ENCODE measurements around the gene ZKSCAN8.
A peak's percentile ranks its signal among the peaks of the same experiment; 100 is the strongest.

ZKSCAN8 gene

DNA sequence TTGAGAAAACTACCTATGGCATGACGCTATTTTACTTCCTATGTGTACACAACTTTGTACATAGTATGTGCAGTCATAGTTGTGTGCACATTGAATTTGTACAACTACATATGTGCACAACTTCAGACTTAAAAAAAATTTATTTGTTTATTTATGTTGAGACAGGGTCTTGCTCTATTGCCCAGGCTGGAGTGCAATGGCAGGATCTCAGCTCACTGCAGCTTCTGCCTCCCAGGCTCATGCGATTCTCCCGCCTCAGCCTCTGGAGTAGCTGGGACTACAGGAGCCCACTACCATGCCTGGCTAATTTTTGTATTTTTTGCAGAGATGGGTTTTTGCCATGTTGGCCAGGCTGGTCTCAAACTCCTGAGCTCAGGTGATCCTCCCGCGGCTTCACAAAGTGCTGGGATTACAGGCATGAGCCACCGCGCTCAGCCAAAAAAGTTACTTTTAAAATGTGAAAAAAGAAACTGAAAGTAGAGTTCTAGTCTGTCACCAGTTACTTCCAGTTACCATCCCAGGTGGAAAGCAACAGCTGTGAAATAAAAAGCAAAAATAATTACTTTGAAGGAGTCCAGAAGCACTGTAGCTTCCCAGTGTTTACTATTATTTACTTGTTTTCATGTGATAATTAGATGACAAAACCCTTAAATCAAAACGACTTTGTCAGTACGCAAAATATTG is 1.7 kb upstream of the ZKSCAN8 start:
- DNase-seq, result no peak

GRCh38 chr6:28140616-28141015 is 1.1 kb upstream of the ZKSCAN8 start:
- DNase-seq, result no peak

- DNase-seq, result no peak
These were observed 763 bp downstream of the ZKSCAN8 start for GRCh38 chr6:28142446-28142845.

DNA sequence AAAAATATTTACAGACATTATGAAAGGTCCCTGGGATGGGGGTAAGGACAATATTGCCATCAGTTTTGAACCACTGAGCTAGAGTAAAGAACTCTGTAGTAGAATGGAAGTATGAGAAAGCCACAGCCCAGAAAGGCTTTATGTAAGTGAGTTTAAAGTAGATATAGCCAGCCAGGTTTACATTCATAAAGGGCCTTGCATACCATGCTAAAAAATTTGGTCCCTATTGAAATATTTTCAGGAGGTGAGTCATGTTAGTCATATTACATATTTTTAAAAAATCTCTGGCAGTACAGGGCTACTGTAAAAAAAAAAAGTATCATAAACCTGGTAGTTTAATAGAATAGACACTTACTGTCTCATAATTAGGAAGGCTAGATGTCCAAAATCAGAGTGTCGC is 3.5 kb downstream of the ZKSCAN8 start:
- DNase-seq, result peak; percentile 51

DNA sequence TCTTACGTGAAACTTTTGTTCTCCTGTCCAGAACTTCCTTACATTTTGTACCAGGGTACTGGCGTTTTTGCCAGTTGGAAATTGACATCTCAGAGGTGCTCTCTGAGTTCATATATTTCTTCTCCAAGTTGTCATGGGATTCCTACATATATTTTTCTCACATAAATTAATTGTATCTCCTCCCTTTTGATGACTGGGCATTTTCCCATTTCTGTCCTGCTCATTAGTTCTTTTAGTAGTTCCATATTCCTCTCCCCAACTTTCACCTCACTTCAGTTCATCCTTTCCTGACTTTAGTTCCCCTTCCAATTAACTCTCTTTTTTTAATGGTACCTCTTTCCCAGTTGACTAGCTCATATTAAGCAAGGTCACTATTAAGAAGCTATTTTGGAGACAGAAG is 10.8 kb downstream of the ZKSCAN8 start:
- no peak for DNase-seq

DNA sequence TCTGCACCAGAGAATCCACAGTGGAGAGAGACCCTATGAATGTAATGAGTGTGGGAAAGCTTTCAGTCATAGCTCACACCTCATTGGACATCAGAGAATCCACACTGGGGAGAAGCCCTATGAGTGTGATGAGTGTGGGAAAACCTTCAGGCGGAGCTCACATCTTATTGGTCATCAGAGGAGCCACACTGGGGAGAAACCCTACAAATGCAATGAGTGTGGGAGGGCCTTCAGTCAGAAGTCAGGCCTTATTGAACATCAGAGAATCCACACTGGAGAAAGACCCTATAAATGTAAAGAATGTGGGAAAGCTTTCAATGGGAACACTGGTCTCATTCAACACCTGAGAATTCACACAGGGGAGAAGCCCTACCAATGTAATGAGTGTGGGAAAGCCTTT is 11.9 kb downstream of the ZKSCAN8 start:
- DNase-seq, result no peak

DNA sequence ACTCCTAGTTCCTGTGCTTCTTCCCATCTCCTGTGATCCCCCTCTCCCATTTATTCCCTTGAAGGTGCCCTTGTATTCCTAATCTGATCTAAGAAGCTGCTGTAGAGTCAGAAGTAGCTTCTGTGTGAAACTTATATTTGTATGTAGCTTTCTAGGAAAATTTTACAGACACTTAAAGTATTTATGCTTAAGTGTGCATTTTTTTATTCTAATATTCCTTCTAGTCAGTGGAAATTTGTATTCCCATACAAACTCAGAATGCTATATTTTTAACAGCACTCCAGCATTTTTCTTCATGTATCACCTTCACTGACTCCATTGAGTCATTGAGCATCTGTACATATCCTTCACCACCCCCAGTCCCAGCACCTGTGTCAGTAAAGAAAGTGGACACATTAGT is 12.7 kb downstream of the ZKSCAN8 start:
- DNase-seq, result no peak

DNA sequence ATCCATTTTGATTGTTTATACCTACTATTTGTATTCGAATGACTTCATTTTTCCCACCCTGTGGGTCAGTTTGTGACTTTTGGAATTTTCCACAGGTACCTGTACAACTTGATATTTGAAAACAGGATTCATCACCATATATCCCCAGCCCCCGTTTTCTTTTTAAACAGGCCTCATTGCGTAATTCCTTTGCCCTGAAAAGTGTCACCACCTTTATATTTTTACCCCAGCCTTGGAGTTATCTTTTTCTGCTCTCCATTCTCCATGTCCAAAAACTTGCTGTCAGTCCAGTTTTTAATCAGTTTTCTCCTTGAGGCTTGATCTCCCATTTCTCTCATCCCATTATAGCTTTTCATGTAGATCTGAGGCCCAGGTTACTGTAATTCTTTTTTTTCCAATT is 16.6 kb downstream of the ZKSCAN8 start:
- no peak for DNase-seq

DNA sequence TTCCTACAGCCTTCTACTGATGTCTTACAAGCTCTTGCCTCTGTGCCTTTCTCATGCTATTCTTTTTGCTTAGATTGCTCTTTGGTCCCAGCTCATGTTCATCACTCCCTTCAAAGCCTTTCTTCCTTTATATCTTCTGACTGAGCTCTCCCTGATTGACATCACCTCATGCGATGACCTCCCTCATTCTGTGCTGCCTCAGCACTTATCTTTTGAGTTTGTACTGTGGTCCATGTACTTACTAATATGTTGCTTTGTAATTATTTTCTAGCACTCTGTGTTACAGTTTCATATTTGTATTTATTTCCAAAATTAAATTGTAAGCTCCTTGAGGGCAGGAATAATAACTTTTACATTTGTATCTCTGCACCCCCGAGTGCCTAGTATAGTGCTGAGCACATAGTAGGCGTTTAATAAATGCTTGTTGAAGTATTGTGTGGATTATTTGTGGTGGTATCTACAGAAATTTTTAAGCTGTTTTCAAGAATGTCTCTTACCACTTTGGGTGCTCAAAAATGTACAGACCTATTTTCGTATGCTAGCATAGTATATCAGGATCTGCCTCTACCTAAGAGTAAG is 17.4 kb downstream of the ZKSCAN8 start:
- DNase-seq, result no peak

DNA sequence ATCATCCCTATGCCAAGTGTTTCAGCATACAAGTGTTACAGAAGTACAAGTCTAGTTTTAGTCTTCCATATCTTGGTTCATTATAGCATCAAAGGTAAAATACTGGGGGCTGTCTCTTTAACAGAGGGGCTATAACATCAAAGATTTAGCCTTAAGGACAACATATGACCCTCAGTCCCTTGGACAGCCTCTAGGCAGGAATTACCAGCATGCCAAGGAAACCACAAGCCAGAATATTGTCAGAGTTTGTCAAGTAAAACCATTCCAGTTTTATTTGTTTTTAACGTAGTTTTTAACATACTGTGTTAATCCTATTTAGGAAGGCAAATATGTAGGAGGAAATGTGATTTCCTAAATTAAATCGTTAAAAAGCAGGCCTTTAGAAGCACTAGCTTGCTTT is 18.6 kb downstream of the ZKSCAN8 start:
- no peak for DNase-seq

DNA sequence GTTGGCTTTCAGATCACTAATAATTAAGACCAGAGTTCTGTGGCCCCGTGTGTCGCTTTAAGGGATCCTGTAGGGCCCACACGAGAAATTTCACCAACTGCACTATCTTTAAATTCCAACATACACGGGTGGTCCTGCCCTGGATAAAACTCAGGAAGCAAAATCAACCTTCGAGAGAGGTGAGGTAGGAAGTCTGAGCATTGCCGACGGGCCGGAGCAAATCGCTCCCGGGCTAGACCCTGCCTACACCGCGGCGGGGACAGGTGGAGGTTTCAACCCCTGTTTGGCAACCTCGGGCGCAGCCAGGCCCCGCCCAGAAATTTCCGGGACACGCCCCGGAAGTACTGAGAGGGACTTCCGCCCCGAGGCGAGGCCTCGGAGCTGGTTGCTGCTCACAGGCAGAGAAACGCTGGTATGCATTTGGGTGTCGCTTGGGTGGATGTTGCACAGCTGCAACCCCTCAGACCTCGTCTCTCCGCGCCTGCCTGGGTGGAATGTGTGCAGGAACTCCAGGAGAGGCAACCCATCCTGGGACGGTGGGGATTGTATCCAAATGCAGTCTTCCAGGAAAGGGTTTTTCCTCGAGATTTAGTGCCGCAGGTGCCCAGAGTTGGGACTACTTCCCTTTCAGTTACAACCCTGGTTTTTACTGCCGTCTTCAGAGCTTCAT is 19.9 kb downstream of the ZKSCAN8 start:
- peak; percentile 71 for DNase-seq

GRCh38 chr6:28165563-28165962 is 23.9 kb downstream of the ZKSCAN8 start:
- DNase-seq, result no peak

DNA sequence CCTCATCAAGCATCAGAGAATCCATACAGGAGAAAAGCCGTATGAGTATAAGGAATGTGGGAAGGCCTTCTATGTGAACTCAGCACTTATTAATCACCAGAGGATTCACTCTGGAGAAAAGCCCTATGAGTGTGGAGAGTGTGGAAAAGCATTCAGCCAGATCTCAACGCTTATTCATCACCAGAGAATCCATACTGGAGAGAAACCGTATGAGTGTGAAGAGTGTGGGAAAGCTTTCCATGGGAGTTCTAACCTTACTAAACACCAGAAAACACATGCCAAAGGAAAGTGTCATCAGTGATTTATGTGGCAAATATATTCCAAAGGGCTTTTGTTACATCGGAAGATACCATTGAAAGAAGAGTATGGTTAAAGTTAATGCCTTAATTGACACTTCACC is 25.4 kb downstream of the ZKSCAN8 start:
- DNase-seq, result peak; percentile 99

DNA sequence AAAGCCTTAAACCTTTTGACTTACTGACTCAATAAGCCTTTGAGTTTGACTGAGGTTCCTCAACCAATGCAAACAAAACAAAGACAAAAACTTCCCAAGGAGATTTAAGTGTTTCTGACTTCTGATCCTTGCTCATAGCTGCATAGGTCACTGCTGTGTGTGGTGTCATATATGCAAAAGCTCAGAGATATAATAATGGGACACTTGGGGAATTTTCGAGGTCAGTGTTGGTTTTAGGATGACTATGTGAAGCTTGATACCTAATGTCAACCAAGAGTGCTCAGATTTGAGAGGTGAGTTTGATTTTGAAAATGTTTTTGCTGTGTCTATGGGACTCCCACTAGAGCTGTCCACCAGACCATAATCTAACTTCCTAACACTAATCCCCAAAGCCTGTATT is 26.2 kb downstream of the ZKSCAN8 start:
- no peak for DNase-seq

DNA sequence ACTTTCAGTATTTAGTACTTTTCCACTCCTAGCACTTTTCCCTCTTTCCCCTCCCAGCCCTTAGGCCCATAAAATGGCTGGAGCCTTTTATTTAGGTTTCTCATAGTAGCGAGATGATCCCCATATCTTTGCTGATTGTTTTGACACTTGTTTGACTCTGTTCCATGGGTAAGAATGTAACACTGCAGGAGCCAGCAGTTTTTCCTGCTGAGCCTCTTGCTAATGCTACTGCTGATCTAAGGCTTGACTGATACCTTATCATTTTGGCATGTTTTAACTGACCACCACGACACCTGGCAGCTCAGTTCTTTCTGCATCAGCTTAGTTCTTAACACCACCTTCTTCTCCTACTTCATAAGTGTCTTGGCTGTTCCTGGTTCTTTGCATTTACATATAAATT is 29.6 kb downstream of the ZKSCAN8 start:
- DNase-seq, result no peak

- DNase-seq, result no peak
These were observed 30.3 kb downstream of the ZKSCAN8 start for GRCh38 chr6:28172006-28172405.

- DNase-seq, result no peak
These were observed 34.7 kb downstream of the ZKSCAN8 start for GRCh38 chr6:28176373-28176772.

- DNase-seq, result no peak
These were observed 40.6 kb downstream of the ZKSCAN8 start for GRCh38 chr6:28182255-28182654.

DNA sequence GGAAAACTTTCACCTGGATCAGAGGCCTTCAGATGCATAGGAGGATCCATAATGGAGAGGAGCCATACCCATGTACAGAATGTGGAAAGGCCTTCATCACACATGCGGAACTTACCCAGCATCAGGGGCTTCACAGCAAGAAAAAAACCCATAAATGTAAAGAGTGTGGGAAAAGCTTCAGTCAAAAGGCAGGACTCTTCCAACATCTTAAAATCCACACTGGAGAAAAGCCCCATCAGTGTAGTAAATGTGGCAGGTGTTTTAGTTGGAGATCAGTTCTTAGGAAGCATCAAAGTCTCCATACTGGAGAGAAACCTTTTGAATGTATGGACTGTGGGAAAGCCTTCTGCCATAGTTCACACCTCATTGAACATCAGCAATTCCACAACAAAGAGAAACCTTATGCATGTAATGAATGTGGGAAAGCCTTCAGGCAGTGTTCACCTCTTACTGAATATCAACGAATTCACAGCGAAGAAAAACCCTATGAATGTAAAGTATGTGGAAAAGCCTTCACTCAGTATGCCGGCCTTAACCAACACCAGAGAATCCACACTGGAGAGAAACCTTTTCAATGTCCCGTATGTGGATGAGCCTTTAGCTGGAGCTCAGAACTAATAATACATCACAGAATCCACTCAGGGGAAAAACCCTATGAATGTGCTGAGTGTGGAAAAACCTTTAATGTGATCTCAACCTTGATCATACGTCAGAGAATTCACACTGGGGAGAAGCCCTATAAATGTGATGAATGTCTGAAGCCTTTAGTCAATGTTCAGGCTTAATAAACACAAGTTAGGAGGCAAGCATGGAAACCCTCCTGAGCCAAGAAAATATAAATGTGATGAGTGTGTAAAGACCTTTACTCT is 46.7 kb downstream of the ZKSCAN8 start:
- no peak for DNase-seq

- DNase-seq, result no peak
These were observed 58.3 kb downstream of the ZKSCAN8 start for GRCh38 chr6:28200020-28200419.

DNA sequence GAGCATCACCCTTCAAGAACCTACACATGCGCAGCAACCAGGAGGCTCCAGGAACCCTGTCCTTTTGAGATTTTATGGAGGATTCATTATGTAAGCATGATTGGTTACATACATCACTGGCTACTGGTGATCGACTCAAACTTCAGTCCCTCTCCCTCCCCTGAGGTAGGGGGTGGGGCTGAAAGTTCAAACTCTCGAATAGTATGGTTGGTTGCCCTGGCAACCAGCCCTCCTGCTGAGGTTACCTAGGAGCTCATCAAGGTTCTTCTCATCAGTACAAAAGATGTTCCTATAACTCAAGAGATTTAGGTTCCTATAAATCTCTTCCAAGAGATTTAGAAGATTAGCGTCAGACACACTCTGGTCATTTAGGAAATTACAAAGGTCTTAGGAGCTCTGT is 61.5 kb downstream of the ZKSCAN8 start:
- DNase-seq, result no peak

DNA sequence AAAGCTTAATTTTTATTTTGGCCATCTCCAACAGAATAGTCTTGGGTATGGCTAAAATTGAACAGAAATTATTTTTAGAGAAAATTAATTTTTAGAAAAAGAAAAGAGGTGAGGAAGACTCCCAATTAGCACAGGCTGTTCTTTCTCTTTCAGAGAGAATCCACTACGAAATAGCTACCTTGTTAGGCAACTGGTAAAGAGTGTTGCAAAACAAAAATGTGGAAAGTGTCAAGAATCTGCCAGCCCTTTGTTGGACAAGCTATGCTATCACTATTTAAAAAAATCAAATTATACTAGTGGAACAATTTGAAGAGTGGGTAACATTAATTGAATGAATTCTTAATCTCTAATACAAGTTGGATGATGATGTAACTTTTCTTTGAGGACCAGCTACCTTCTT is 64.2 kb downstream of the ZKSCAN8 start:
- no peak for DNase-seq

DNA sequence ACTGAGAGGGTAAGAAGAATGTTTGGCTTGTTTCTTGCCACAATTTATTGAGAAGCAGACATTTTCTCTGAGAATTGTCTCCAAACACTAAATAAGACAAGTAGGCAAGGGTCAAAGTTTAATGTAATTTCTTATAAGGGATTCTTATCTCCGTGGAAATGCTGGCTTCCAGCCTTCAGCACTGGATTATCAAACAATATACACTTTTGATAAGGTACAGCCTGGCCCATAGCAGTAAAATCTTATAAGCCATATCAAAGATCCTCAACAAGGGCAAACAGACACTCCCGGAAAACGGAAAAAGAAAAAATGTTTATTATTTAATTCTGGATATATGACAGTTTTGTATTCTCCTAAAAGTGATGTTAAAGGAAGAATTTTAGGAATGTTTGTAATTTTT is 64.8 kb downstream of the ZKSCAN8 start:
- no peak for DNase-seq
